Liver (tissue), 9 donors: ENCODE data around the gene UVSSA. TPM values are rescaled to one million over a fixed set of nuclear protein-coding genes. Genes with fewer than 3 reads are reported as not detected.

Experiments used
- DNase-seq: peaks from one replicate; pipeline ENCODE4 v3.0.0-alpha.2; 2017; ENCODE audit warnings: low spot score
- H3K27ac ChIP-seq, 2 donors: one replicate each; pipeline ENCODE4 v1.7.0; 2013; ENCODE audit warnings: inconsistent platforms in 2 of 2, low read length in 2 of 2, control low read depth in 1 of 2, low read depth in 1 of 2, mild to moderate bottlenecking in 1 of 2
- H3K27me3 ChIP-seq, 4 donors: one replicate each; pipeline versions ENCODE4 v1.6.1 to v1.7.0; 2013; ENCODE audit warnings: low read length in 3 of 4, inconsistent platforms in 1 of 4, mild to moderate bottlenecking in 1 of 4, moderate library complexity in 1 of 4; ENCODE audit not compliant: control insufficient read depth in 4 of 4, insufficient read depth in 4 of 4
- H3K36me3 ChIP-seq, 4 donors: one replicate each; pipeline versions ENCODE4 v1.6.1 to v1.7.0; 2013; ENCODE audit warnings: low read length in 3 of 4, mild to moderate bottlenecking in 3 of 4, low read depth in 1 of 4, moderate library complexity in 1 of 4; ENCODE audit not compliant: control insufficient read depth in 4 of 4, insufficient read depth in 3 of 4
- H3K4me1 ChIP-seq, 4 donors: one replicate each; pipeline versions ENCODE4 v1.6.1 to v1.7.0; 2013; ENCODE audit warnings: low read length in 3 of 4, mild to moderate bottlenecking in 3 of 4, moderate library complexity in 1 of 4; ENCODE audit not compliant: control insufficient read depth in 4 of 4, insufficient read depth in 4 of 4
- H3K4me3 ChIP-seq, 3 donors: one replicate each; pipeline versions ENCODE4 v1.6.1 to v1.7.0; 2013; ENCODE audit warnings: low read length in 3 of 3, control low read depth in 1 of 3, low read depth in 1 of 3, mild to moderate bottlenecking in 1 of 3
- H3K9ac ChIP-seq, 2 donors: one replicate each; pipeline ENCODE4 v1.7.0; 2013; ENCODE audit warnings: low read length in 2 of 2, mild to moderate bottlenecking in 2 of 2, moderate library complexity in 2 of 2, control low read depth in 1 of 2, low read depth in 1 of 2
- H3K9me3 ChIP-seq, 4 donors: one replicate each; pipeline versions ENCODE4 v1.6.1 to v1.7.0; 2013; ENCODE audit warnings: low read length in 3 of 4; ENCODE audit not compliant: control insufficient read depth in 4 of 4
- ATF3 ChIP-seq: IDR thresholded peaks from 2 replicates; pipeline ENCODE4 v1.6.1; 2016; ENCODE audit warnings: antibody characterized with exemption
- CTCF ChIP-seq: fragments of 150-350 bp; IDR thresholded peaks from 2 replicates; pipeline ENCODE4 v1.5.1; 2017; ENCODE audit warnings: improper control_type of control experiment, low read depth, low read length; ENCODE audit not compliant: missing input control
- FOXA1 ChIP-seq: IDR thresholded peaks from 2 replicates; pipeline ENCODE4 v1.6.1; 2016; ENCODE audit warnings: antibody characterized with exemption
- FOXA2 ChIP-seq: IDR thresholded peaks from 2 replicates; pipeline ENCODE4 v1.6.1; 2016; ENCODE audit warnings: antibody characterized with exemption
- HNF4A ChIP-seq, 2 donors: conservative IDR thresholded peaks; 2 replicates each; pipeline ENCODE4 v1.6.1; 2016; ENCODE audit warnings: antibody characterized with exemption in 2 of 2, mild to moderate bottlenecking in 2 of 2
- MAX ChIP-seq: IDR thresholded peaks from 2 replicates; pipeline ENCODE4 v1.6.1; 2016; ENCODE audit warnings: antibody characterized with exemption
- NR2F2 ChIP-seq: IDR thresholded peaks from 2 replicates; pipeline ENCODE4 v1.6.1; 2016; ENCODE audit warnings: antibody characterized with exemption
- RAD21 ChIP-seq, 2 donors: IDR thresholded peaks; 2 replicates each; pipeline ENCODE4 v1.6.1; 2016; ENCODE audit warnings: antibody characterized with exemption in 2 of 2, mild to moderate bottlenecking in 2 of 2
- REST ChIP-seq: IDR thresholded peaks from 2 replicates; pipeline ENCODE4 v1.6.1; 2016; ENCODE audit warnings: antibody characterized with exemption, mild to moderate bottlenecking
- RXRA ChIP-seq, 2 donors: IDR thresholded peaks; 2 replicates each; pipeline ENCODE4 v1.6.1; 2017 to 2018; ENCODE audit warnings: antibody characterized with exemption in 2 of 2, mild to moderate bottlenecking in 1 of 2
- SP1 ChIP-seq: IDR thresholded peaks from 2 replicates; pipeline ENCODE4 v1.6.1; 2018; ENCODE audit warnings: antibody characterized with exemption, mild to moderate bottlenecking
- TAF1 ChIP-seq: conservative IDR thresholded peaks from 2 replicates; pipeline ENCODE4 v1.6.1; 2016; ENCODE audit warnings: antibody characterized with exemption, mild to moderate bottlenecking
- ZBTB33 ChIP-seq: IDR thresholded peaks from 2 replicates; pipeline ENCODE4 v1.6.1; 2016; ENCODE audit warnings: antibody characterized with exemption
- WGBS: extraction: QIAGEN DNeasy Blood & Tissue Kit; methylation state at CpG from one replicate; pipeline ENCODE4 v1.1.7; 2013; 5-methylcytosine and 5-hydroxymethylcytosine counted together
- polyA plus RNA-seq, 2 donors: library from polyadenylated mRNA; stranded (reverse) in 1 of 2; unstranded in 1 of 2; fragments of 200-250 nt in 1 of 2; fragments of >200 nt in 1 of 2; fragmentation: Nextera tagmentation in 1 of 2; extraction: Ambion mirVana in 1 of 2; gene quantifications; one replicate each; pipeline versions ENCODE4 v1.2.1 to v1.2.3, GENCODE V29; 2013 to 2015
- total RNA-seq, 2 donors: library from RNA; depleted of rRNA; stranded (reverse); fragments of >200 nt; gene quantifications; one replicate each; pipeline ENCODE4 v1.2.3, GENCODE V29; 2014
- donor health status: healthy.
- donor health status: healthy.
- donor health status: healthy.
- donor health status: healthy.
- donor health status: healthy.

The UVSSA gene
- total and polyA plus RNA-seq, 4 donors, result 2.2 to 18.3 (median 3.6) TPM

- 97% methylated on average over 30 of the region's 30 CpGs for WGBS
- Histone ChIP-seq H3K36me3 (peaks cover 0 to 19% (median 7%) of the 10 kb centered on the region in 4 donors), H3K4me1 (no peaks in the 10 kb centered on the region), H3K27me3 (no peaks in the 10 kb centered on the region), H3K4me3 (no peak overlapping the region), H3K9me3 (no peaks in the 10 kb centered on the region), H3K27ac (no peak overlapping the region), H3K9ac (no peak overlapping the region)
- TF ChIP-seq FOXA2, result no peak
- no peak for TF ChIP-seq RAD21 (IDR thresholded peaks at IDR 0.05)
- TF ChIP-seq FOXA1, result no peak
- TF ChIP-seq MAX, result no peak
- TF ChIP-seq NR2F2, result no peak
- DNase-seq, result no peak
Measured at GRCh38 chr4:1378559-1379231, 31.7 kb downstream of the UVSSA start.

- DNase-seq, result no peak
- Histone ChIP-seq H3K9me3 (no peaks in the 10 kb centered on the region), H3K9ac (no peak overlapping the region), H3K27me3 (no peaks in the 10 kb centered on the region), H3K27ac (no peak overlapping the region), H3K36me3 (peaks cover 0 to 21% (median 10%) of the 10 kb centered on the region in 4 donors), H3K4me3 (no peak overlapping the region), H3K4me1 (no peaks in the 10 kb centered on the region)
- TF ChIP-seq FOXA1 (no peak), RXRA (IDR thresholded peaks at IDR 0.05) (no peak), TAF1 (no peak), RAD21 (IDR thresholded peaks at IDR 0.05) (no peak), REST (no peak), ATF3 (no peak), SP1 (no peak), ZBTB33 (no peak), CTCF (no peak), NR2F2 (no peak), HNF4A (conservative IDR thresholded peaks at IDR 0.05) (no peak)
- WGBS, result 95% methylated on average over 27 of the region's 27 CpGs
Measured at GRCh38 chr4:1379351-1379781, 32.4 kb downstream of the UVSSA start.
